GM21619 (cell line): ENCODE measurements around the gene AMOTL2.

Source experiments
- ATAC-seq: cut with Tn5 transposase; IDR thresholded peaks from one replicate; pipeline ENCODE4 v1.9.1; 2021; ENCODE audit not compliant: unreplicated experiment

Gene AMOTL2

DNA sequence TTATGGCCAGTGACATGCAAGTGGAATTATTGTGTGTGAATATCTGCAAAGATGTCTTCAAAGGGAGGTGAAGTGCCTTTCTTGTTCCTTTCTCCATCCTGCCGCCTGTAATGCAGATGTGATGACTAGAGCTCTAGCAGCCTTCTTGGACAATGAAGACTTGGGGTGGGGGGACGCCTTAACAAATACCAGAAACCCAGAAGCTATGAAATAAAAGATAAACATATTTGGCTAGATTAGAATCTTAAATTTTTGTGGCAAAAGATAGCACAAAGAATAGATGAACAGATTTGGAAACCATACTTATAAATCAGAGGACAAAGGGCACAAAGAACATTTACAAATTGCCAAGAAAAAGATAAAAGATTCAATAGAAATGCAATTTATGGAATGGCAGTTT, 56.1 kb downstream of the AMOTL2 start:
- no peak for ATAC-seq

DNA sequence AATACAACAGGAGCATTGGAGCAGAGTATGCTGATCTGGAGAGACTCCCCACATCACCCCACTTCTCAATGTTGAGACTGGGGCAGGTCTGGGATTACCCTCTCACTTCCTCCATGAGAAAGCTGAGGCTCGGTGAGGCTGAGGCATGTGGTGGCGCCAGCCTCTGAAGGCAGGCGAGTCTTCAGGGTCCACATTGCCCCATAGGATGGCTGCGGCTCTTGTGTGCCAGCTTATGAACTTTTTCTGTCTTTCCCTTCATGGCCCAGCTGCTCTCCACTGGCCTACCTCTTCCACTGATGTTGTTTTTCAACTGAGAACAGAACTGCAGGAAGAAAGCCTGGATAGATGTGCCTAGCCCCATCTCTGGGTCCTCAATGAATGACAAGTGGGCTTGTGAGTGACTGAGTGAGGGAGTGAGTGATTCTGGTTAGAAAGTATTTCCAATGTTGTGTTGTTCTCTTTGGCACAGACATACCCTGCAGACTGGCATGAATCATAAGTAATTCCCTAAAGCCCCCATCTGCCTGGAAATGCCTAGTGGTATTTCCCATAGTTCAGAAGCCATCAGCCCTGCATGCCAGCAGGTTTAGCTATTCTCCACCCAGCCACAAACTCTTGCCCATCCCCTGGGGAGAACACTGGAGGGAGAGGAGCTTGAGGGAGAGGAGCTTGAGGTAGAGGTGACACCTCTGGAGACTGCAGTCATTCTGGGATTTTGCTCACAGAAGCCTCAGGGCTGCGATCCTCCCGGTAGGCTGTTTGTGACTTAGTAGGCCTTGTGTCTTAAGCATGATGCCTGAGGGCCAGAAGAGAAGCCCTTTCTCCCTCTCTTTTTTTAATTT, 56.9 kb downstream of the AMOTL2 start:
- no peak for ATAC-seq

DNA sequence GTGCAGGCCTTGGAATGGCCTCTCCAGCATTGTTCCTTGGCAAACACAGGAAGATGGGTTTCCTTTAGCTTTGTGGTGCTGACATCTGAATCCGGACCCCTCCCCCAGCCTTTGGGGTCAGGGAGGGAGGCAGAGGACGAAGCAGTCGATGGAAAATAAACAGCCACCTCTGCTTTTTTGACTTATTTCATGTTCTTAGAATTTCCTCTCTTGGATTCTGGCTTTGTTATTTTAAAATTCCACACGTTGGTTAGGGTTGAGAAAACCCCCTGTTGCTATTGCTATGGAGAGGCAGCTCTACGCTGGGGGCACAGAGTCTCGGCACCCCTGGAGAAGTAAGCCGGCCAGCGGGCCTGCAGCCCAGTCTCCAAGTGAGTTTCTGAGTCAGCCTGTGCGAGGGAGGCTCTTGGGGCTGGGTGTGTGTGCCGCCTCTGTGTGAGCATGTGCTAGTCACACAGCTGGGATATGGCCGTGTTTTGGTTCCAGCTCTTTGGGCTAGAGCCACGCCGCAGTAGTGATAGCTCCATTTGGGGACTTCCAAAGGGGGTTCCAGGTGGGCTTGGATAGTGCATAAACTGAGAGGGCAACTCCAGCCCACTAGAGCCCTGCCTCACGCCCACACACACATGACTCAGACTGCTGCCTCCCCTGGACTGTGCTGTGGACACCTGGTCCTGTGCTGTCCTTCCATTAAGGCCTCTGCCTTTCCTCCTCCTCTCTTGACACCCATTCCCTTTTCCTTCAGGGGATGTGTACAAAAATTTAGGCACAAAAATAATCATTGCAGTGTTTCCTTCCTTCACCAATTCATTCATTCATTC, 58.8 kb downstream of the AMOTL2 start:
- ATAC-seq, result no peak

DNA sequence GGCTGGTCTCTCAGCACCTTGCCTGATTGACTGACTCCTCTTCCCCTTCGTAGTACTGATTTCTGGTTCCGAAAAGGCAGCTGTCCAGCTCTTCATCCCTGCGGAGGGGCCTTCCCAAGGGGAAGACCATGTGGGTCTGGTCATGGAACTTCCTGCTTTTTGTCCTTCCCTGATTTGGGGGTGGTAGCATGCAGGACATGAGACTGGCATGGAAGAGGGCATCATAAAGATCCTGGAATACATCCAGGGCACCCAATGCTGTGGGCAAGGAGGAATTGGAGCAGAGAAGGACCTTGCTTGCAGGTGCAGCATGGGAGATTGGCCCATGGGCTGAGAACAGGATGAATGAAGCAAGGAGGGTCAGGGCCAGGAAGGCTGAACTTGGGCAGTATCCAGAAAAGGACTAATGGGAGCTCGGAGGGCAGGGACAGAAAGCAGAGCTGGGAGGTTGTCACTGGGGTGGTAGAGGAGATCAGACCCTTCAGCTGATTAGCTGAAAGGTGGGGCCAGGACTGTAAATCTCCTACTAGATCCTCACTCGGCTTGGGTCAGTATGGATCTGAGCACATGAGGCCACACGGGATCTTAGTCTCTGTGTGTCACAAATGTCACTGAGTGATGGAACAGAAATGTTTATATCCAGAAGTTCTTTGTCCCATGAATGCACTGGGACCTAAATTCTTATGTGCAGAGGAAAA, 59.5 kb downstream of the AMOTL2 start:
- ATAC-seq, result no peak

DNA sequence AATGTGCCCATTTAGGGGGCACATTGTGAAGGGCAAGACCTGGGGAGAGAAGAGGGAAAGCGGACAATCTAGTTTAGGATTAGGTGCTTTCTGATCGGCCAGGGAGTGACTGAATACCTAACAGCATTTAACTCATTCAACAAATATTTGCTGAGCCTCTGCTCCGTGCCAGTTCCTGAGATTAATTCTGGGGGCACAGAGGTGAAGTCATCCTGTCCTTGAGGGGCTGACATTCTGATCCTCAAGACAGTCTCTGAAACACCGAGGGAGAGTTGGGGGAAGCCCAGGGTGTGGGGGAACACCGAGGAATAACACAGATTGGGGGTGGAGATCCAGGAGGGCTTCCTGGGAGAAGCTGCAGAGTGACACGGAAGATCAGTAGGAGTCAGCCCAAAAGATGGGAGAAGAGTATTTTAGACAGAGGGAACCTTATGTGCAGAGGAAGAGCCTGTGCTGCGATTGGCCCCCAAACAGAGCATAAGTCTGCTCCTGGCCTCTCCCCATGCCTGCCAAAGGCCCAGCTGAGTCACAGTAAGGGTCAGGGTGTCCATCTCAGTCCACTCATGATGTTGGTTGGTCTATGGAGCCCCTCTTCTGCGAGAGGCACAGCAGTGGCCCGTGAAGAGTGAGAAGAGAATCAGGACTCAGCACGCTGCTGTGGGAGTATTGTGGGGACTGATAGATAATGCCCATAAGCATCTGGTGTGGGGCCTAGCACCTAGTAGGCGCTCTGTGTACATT, 60.2 kb downstream of the AMOTL2 start:
- no peak for ATAC-seq

DNA sequence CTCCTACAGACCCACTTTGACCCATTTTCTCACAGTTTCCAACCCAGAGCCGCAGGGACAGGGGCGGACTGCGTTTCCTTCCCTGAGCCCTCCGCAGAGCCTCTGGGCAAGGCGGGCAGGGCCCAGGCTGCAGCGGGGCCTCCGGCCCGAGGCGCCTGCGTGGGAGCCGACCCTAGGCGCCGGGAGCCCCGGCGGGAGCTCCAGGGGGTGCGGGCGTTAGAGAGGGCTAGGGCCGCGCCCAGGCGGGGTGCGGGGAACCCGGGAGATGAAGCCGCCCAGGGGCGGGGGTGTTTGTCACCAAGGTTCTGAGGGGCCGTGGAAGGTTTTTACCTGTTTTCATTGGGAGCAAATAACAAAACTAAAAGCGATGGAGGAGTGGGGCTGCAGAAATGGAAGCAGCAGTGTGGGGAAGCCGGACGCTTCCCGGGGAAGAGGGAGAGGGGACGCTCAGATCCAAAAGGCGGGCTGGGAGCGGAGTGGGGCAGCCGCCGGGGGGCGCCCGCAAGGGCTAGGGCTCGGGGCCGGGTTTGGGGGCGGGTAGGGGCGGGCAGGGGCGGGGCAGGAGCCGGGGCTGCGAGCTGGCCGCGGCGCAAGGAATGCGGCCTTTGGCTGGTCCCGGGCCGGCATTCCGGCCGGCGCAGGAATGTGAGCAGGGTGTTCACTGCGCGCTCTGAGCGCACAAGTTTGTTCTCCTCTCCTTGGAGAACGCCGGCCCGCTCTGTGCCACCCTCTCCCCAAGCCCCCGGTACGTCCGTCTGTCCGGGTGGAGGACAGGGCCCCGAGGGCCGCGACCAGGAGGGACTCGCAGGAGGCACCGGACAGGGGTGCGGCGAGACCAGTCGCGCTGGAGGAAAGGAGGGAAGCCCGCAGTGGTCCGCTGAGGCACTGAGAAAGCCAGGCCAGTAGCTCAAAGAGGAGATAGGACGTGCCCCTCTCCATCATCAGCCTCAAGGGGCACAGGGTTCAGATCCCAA, 61.1 kb downstream of the AMOTL2 start:
- no peak for ATAC-seq

DNA sequence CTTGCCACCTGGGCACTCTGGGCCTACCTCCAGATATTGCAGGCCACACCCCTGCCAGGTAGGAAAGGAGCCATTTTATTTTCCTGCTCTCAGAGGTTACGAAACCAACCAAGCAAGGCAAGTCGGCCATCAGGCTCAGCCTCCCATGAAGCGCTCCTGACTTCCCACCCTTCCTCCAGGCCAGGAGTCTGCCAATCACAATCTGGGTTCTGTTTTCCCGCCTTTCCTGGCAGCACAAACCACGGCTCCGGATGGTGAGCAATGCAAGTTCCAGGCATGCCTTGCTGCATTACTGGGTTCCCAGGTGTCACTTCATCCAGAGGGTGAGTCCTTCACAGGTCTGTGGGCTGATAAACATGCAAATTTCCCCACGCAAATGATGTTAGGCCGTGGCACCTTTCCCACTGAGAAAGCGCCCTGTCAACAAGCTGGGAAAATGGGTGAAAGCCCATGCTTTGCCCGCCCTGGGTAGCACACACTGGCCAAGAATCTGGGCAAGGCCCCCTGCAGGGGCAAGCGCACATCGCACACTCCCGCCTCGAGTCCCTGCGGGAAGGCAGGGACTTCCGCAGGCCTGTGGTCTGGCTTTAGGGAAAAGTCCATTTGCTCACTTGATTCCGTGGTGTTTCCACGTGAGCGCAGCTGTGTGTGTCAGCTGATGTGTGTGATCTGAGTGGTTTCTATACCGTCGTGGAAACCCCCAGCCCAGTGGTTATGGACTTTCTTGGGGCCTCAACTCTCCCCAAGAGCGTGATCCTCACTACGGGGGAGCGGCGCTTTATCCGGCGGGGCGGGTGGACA, 62.0 kb downstream of the AMOTL2 start:
- ATAC-seq, result no peak

DNA sequence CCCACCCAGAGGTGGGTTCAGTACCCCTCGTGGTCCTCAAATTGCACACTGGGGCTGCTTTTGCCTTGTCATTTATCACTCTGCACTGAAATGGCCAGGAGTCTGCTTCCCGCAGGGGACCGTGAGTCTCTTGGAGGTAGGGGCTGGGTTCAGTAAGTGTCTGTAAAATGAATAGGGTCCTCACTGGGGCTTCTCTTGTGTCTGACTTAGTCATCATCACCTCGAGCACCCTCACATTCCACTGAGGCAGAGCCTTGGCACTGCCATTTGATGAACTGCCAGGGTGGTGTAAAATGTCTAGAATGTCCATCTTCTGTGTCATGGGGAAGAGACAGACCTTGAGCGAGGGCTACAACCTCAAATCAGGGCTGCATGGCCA, 62.6 kb downstream of the AMOTL2 start:
- ATAC-seq, result no peak

DNA sequence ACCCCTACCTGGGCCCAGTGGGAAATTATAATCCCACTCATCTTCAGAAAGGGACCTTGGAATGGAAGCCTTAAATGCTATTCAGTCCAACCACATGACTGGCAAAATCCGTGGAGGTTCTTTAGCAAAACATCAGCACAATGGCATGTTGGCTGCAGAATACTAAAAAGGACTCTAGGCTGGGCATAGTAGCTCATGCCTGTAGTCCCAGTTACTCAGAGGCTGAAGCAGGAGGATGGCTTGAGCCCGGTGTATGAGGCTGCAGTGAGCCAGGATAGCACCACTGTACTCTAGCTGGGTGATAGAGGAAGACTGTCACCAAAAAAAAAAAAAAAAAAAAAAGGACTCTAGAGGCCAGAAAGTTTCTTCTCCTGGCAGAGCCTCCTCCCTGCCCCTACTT, 63.0 kb downstream of the AMOTL2 start:
- ATAC-seq, result no peak

DNA sequence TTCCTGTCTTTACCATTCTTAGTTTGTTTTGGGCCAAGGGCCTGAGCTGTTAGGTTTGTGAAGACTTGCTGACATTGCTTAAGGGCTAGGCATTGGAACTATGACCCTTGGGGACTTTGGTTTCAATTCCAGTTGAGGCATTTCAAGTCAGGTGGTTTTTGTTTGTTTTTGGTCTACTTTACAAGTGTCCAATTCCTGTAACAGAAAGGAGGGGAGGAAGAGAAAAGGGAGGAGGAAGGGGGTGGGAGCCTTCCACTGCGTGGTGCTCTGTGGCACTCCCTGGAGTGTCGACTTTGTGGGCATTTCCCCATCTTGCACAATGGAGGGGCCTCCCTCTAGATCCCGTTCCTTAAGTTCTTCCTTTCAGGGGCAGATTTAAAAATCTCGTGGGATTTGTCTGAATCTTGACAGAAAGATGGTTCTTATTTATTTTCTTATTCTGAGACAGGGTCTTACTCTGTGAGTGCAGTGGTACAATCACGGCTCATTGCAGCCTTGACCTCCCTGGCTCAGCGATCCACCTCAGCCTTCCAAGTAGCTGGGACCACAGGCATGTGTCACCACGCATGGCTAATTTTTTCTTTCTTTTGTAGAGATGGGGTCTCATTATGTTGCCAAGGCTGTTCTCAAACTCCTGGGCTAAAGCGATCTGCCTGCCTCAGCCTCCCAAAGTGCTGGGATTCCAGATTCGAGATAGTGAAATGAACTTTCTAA, 64.1 kb downstream of the AMOTL2 start:
- ATAC-seq, result no peak

DNA sequence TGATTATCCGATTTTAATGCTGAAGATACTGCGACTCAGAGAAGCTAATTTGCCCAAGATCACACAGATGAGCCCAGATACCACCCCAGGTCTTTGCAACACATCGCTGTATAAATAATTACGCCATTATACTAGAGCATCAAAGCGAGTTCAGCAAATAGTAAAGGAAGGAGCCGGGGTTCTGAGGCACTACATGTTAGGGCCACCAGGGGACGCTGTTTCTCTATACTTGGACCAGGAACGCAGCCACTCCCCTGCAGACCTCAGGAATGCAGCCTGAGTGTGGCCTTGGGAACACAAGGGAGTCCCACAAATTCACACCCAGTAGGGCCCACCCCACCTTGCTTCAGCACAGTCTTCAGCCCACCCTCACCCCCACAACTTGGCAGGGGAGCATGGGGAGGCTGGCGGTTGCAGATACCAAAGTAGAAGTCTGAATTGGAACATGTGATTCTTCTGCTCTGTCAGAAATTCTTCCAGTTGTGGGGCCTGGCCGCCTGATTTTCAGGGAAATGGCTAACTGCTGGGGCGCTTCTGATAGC, 65.8 kb downstream of the AMOTL2 start:
- peak; percentile 75 for ATAC-seq

DNA sequence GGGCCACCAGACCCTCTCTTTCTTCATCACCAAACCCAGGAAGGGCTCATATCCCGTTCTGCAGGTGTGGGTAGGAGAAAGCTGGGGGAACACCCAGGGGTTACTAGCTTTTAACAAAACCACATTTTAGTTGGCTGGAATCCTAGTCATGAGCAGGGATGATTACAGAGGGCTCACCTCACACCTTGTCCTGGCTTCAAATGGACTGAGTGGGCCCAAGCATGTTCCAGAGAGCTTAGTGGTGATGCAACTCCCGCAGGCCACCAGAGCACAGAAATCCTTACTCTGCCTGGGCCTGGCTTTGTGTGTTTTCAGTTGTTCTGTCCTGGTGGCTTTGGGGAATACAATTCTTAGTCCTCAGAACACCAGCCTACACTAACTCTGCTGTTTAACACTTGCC, 66.8 kb downstream of the AMOTL2 start:
- ATAC-seq, result no peak

DNA sequence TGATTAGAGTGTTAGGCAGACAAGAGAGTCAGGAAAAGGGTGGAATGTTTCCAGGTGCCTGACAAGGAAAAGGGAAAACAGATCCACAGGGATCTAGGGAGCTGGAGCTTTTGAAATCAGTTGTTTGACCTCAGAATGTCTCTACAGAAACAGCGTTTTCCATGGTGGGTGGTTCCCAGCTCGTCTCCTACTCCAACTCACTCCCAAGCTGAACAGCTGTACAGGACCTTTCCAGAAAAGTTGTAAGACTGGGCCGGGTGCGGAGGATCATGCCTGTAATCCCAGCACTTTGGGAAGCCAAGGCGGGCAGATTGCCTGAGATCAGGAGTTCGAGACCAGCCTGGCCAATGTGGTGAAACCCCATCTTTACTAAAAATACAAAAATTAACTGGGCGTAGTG, 67.9 kb downstream of the AMOTL2 start:
- ATAC-seq, result no peak
